SK-N-SH (cell line): ENCODE data around the gene SLC24A3. TPM values are rescaled to one million over a fixed set of nuclear protein-coding genes. Genes with fewer than 3 reads are reported as not detected.

Experiments used
- CTCF ChIA-PET: fragments of 300-600, 350-600 bp; formaldehyde crosslinking; extraction: SDS; loops from one replicate; lab custom pipeline; 2021; lab: Yijun Ruan, JAX
- POLR2A ChIA-PET: fragments of 350-600 bp; sonication (Branson Sonifier 250); formaldehyde crosslinking; extraction: SDS; loops from one replicate; lab custom pipeline; 2020; ENCODE audit warnings: antibody characterized with exemption, inconsistent platforms; lab: Yijun Ruan, JAX
- DNase-seq: peaks from one replicate; pipeline ENCODE4 v3.0.0; 2012
- H2AFZ ChIP-seq: fragments of 200-600 bp; sonication (generic); 2 replicates; pipeline ENCODE4 v1.8.1; 2016; ENCODE audit warnings: antibody characterized with exemption, mild to moderate bottlenecking, low read depth
- H3F3A ChIP-seq: fragments of 200-600 bp; sonication (generic); replicated peaks from 2 replicates; pipeline ENCODE3; 2016; ENCODE audit warnings: antibody characterized with exemption, mild to moderate bottlenecking; ENCODE audit not compliant: insufficient read depth
- H3K27ac ChIP-seq, 2 experiments: fragments of 200-500 bp in 1 of 2; fragments of 200-600 bp in 1 of 2; sonication (Bioruptor generic) in 1 of 2; sonication (generic), shearing (Covaris generic) in 1 of 2; 2 replicates each; pipeline versions ENCODE4 v1.5.1 to v1.6.1; 2014 to 2016; ENCODE audit warnings: low read depth in 2 of 2, inconsistent platforms in 1 of 2, low read length in 1 of 2, mild to moderate bottlenecking in 1 of 2, mixed read lengths in 1 of 2
- H3K27me3 ChIP-seq: fragments of 200-600 bp; sonication (generic), shearing (Covaris generic); 2 replicates; pipeline ENCODE4 v1.6.1; 2016; ENCODE audit warnings: mixed run types; ENCODE audit not compliant: insufficient read depth
- H3K36me3 ChIP-seq, 2 experiments: fragments of 200-500 bp in 1 of 2; fragments of 200-600 bp in 1 of 2; sonication (Bioruptor generic) in 1 of 2; sonication (generic) in 1 of 2; replicated peaks in 1 of 2; 2 replicates each; pipeline versions ENCODE3 to v1.5.1; 2014 to 2016; ENCODE audit warnings: low read length in 1 of 2, mild to moderate bottlenecking in 1 of 2; ENCODE audit not compliant: insufficient read depth in 2 of 2, control insufficient read depth in 1 of 2
- H3K4me1 ChIP-seq, 2 experiments: fragments of 200-500 bp in 1 of 2; fragments of 200-600 bp in 1 of 2; sonication (Bioruptor generic) in 1 of 2; sonication (generic), shearing (Covaris generic) in 1 of 2; 2 replicates each; pipeline versions ENCODE4 v1.5.1 to v1.6.1; 2014 to 2016; ENCODE audit warnings: low read depth in 1 of 2, low read length in 1 of 2, mixed run types in 1 of 2; ENCODE audit not compliant: insufficient read depth in 2 of 2, control insufficient read depth in 1 of 2
- H3K4me2 ChIP-seq: fragments of 200-600 bp; sonication (generic), shearing (Covaris generic); 2 replicates; pipeline ENCODE4 v1.6.1; 2017; ENCODE audit warnings: mixed run types
- H3K4me3 ChIP-seq, 2 experiments: fragments of 200-500 bp in 1 of 2; fragments of 200-600 bp in 1 of 2; sonication (Bioruptor generic) in 1 of 2; sonication (generic), shearing (Covaris generic) in 1 of 2; 2 replicates each; pipeline versions ENCODE4 v1.5.1 to v1.8.1; 2014 to 2016; ENCODE audit warnings: low read depth in 2 of 2, inconsistent platforms in 1 of 2, low read length in 1 of 2, mild to moderate bottlenecking in 1 of 2, mixed read lengths in 1 of 2, moderate library complexity in 1 of 2
- H3K79me2 ChIP-seq: fragments of 200-600 bp; sonication (generic); 2 replicates; pipeline ENCODE4 v1.8.1; 2017; ENCODE audit warnings: mild to moderate bottlenecking; ENCODE audit not compliant: insufficient read depth
- H3K9ac ChIP-seq: fragments of 200-600 bp; sonication (generic); 2 replicates; pipeline ENCODE4 v1.6.1; 2017; ENCODE audit warnings: mixed run types
- H3K9me2 ChIP-seq: fragments of 200-600 bp; sonication (generic); 2 replicates; pipeline ENCODE4 v1.6.1; 2017; ENCODE audit warnings: mixed run types
- H3K9me3 ChIP-seq: fragments of 200-600 bp; sonication (generic); 2 replicates; pipeline ENCODE4 v1.6.1; 2017; ENCODE audit warnings: mixed run types, mild to moderate bottlenecking, moderate library complexity
- H4K20me1 ChIP-seq: fragments of 200-600 bp; sonication (generic); 2 replicates; pipeline ENCODE4 v1.6.1; 2017; ENCODE audit warnings: mild to moderate bottlenecking, mixed run types; ENCODE audit not compliant: insufficient read depth
- CHD2 ChIP-seq: fragments of 150-350 bp; IDR thresholded peaks from 2 replicates; pipeline ENCODE4 v1.6.1; 2018; ENCODE audit warnings: low read length; ENCODE audit not compliant: partially characterized antibody
- CTCF ChIP-seq: fragments of 200-600 bp; sonication (generic); IDR thresholded peaks from 2 replicates; pipeline ENCODE4 v1.6.1; 2017; ENCODE audit warnings: antibody characterized with exemption, mild to moderate bottlenecking, moderate library complexity
- EZH2phosphoT487 ChIP-seq: fragments of 200-600 bp; sonication (generic); IDR thresholded peaks from 2 replicates; pipeline ENCODE4 v1.6.1; 2017; ENCODE audit warnings: low read depth, mixed run types, mild to moderate bottlenecking, antibody characterized with exemption, moderate library complexity, borderline replicate concordance
- FOSL2 ChIP-seq: IDR thresholded peaks from 2 replicates; pipeline ENCODE4 v1.4.0; 2012; ENCODE audit warnings: low read depth, mild to moderate bottlenecking, moderate library complexity, borderline replicate concordance
- JUND ChIP-seq: IDR thresholded peaks from 2 replicates; pipeline ENCODE4 v1.4.0; 2012
- POLR2AphosphoS5 ChIP-seq: IDR thresholded peaks from 2 replicates; pipeline ENCODE4 v1.6.1; 2012; ENCODE audit warnings: low read depth, low read length
- RAD21 ChIP-seq: IDR thresholded peaks from 2 replicates; pipeline ENCODE4 v1.6.1; 2012; ENCODE audit warnings: mild to moderate bottlenecking, low read length
- RCOR1 ChIP-seq: fragments of 150-350 bp; IDR thresholded peaks from 2 replicates; pipeline ENCODE4 v1.6.1; 2017; ENCODE audit warnings: antibody characterized with exemption, low read length
- RFX5 ChIP-seq: IDR thresholded peaks from 2 replicates; pipeline ENCODE4 v1.6.1; 2012; ENCODE audit warnings: mild to moderate bottlenecking, improper control_type of control experiment, low read length
- TEAD4 ChIP-seq: IDR thresholded peaks from 2 replicates; pipeline ENCODE4 v1.4.0; 2012; ENCODE audit warnings: mild to moderate bottlenecking, borderline replicate concordance; ENCODE audit not compliant: insufficient read depth
- WGBS: methylation state at CpG from one replicate; pipeline ENCODE4 v1.1.6; 2017; ENCODE audit warnings: low lambda C conversion rate; 5-methylcytosine and 5-hydroxymethylcytosine counted together
- polyA plus RNA-seq, 3 experiments: library from polyadenylated mRNA; depleted of rRNA; stranded (reverse); fragments of >200 nt; gene quantifications; 2 replicates each; pipeline ENCODE4 v1.2.3, GENCODE V29; 2012
- TF ChIP-seq, protein P1 (sequence below): IDR thresholded peaks from 2 replicates; pipeline ENCODE4 v1.4.0; 2012; ENCODE audit warnings: low read depth
- TF ChIP-seq, protein P2 (sequence below): IDR thresholded peaks from 2 replicates; pipeline ENCODE4 v1.6.1; 2012; ENCODE audit warnings: mild to moderate bottlenecking, low read depth, low read length, moderate library complexity
- TF ChIP-seq, protein P3 (sequence below): fragments of 150-350 bp; IDR thresholded peaks from 2 replicates; pipeline ENCODE4 v1.6.1; 2017; ENCODE audit warnings: antibody characterized with exemption, low read length, low read depth, borderline replicate concordance
- TF ChIP-seq, protein P4 (sequence below): IDR thresholded peaks from 2 replicates; pipeline ENCODE4 v1.4.0; 2012; ENCODE audit warnings: low read depth, borderline replicate concordance

The SLC24A3 gene
- polyA plus RNA-seq, 1 of the 3 experiments (the other 2 are of a cell fraction), result not detected

- Histone ChIP-seq H2AFZ (no peak overlapping the region), H3F3A (no peaks in the 10 kb centered on the region), H3K79me2 (no peaks in the 10 kb centered on the region), H4K20me1 (no peaks in the 10 kb centered on the region), H3K27me3 (peaks cover 4% of the 10 kb centered on the region; the same call in 1 of the 2 replicates), H3K4me3 (no peak overlapping the region), H3K9me3 (no peaks in the 10 kb centered on the region), H3K36me3 (no peaks in the 10 kb centered on the region), H3K9me2 (no peaks in the 10 kb centered on the region), H3K27ac (no peak overlapping the region), H3K9ac (no peak overlapping the region), H3K4me2 (no peak overlapping the region), H3K4me1 (no peaks in the 10 kb centered on the region; a peak in 1 of 4 replicates)
- ChIA-PET POLR2A (no interaction called here), CTCF (interaction anchor here (1.4 kb wide), 1 partner anchor 51 kb away, joined by 7 read pairs; no protein-coding TSS in a partner anchor)
- DNase-seq, result no peak
- TF ChIP-seq RFX5, result no peak
- no peak for TF ChIP-seq EZH2phosphoT487
- TF ChIP-seq CTCF, result no peak
- TF ChIP-seq JUND, result no peak
- no peak for TF ChIP-seq FOSL2
- no peak for TF ChIP-seq RCOR1
- no peak for TF ChIP-seq CHD2
- TF ChIP-seq, protein P1, sequence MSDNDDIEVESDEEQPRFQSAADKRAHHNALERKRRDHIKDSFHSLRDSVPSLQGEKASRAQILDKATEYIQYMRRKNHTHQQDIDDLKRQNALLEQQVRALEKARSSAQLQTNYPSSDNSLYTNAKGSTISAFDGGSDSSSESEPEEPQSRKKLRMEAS, result no peak
- TF ChIP-seq TEAD4, result no peak
- TF ChIP-seq, protein P2, sequence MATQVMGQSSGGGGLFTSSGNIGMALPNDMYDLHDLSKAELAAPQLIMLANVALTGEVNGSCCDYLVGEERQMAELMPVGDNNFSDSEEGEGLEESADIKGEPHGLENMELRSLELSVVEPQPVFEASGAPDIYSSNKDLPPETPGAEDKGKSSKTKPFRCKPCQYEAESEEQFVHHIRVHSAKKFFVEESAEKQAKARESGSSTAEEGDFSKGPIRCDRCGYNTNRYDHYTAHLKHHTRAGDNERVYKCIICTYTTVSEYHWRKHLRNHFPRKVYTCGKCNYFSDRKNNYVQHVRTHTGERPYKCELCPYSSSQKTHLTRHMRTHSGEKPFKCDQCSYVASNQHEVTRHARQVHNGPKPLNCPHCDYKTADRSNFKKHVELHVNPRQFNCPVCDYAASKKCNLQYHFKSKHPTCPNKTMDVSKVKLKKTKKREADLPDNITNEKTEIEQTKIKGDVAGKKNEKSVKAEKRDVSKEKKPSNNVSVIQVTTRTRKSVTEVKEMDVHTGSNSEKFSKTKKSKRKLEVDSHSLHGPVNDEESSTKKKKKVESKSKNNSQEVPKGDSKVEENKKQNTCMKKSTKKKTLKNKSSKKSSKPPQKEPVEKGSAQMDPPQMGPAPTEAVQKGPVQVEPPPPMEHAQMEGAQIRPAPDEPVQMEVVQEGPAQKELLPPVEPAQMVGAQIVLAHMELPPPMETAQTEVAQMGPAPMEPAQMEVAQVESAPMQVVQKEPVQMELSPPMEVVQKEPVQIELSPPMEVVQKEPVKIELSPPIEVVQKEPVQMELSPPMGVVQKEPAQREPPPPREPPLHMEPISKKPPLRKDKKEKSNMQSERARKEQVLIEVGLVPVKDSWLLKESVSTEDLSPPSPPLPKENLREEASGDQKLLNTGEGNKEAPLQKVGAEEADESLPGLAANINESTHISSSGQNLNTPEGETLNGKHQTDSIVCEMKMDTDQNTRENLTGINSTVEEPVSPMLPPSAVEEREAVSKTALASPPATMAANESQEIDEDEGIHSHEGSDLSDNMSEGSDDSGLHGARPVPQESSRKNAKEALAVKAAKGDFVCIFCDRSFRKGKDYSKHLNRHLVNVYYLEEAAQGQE, result no peak
- TF ChIP-seq, protein P3, sequence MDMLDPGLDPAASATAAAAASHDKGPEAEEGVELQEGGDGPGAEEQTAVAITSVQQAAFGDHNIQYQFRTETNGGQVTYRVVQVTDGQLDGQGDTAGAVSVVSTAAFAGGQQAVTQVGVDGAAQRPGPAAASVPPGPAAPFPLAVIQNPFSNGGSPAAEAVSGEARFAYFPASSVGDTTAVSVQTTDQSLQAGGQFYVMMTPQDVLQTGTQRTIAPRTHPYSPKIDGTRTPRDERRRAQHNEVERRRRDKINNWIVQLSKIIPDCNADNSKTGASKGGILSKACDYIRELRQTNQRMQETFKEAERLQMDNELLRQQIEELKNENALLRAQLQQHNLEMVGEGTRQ, result no peak
- TF ChIP-seq, protein P4, sequence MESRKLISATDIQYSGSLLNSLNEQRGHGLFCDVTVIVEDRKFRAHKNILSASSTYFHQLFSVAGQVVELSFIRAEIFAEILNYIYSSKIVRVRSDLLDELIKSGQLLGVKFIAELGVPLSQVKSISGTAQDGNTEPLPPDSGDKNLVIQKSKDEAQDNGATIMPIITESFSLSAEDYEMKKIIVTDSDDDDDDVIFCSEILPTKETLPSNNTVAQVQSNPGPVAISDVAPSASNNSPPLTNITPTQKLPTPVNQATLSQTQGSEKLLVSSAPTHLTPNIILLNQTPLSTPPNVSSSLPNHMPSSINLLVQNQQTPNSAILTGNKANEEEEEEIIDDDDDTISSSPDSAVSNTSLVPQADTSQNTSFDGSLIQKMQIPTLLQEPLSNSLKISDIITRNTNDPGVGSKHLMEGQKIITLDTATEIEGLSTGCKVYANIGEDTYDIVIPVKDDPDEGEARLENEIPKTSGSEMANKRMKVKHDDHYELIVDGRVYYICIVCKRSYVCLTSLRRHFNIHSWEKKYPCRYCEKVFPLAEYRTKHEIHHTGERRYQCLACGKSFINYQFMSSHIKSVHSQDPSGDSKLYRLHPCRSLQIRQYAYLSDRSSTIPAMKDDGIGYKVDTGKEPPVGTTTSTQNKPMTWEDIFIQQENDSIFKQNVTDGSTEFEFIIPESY, result no peak
- no peak for TF ChIP-seq POLR2AphosphoS5
- TF ChIP-seq RAD21, result no peak
- WGBS, result 27% methylated on average over 9 of the region's 11 CpGs
Measured at GRCh38 chr20:19256906-19257595, 44.6 kb downstream of the SLC24A3 start.
